CD4-positive, alpha-beta T cell treated with Interleukin-15 for 1 hour (primary cell): Measurements from ENCODE around the gene RIN3.

Source experiments
- DNase-seq: peaks from one replicate; pipeline ENCODE4 v3.0.0-alpha.2; 2020

RIN3 gene

GRCh38 chr14:92728759-92729364, 215.3 kb downstream of the RIN3 start:
- peak; percentile 48 for DNase-seq

GRCh38 chr14:92729634-92730358, 216.2 kb downstream of the RIN3 start:
- DNase-seq = no peak

- no peak for DNase-seq
Measured at GRCh38 chr14:92731622-92732115, 218.1 kb downstream of the RIN3 start.

- no peak for DNase-seq
Measured at GRCh38 chr14:92733007-92733406, 219.4 kb downstream of the RIN3 start.

GRCh38 chr14:92734618-92735017, 221.0 kb downstream of the RIN3 start:
- DNase-seq = no peak

- no peak for DNase-seq
Measured at GRCh38 chr14:92735344-92735743, 221.8 kb downstream of the RIN3 start.

GRCh38 chr14:92737206-92737605, 223.6 kb downstream of the RIN3 start:
- no peak for DNase-seq

- DNase-seq = no peak
Measured at GRCh38 chr14:92737619-92738188, 224.1 kb downstream of the RIN3 start.
